ENCODE results near the gene CCSER1. TPM values are rescaled to one million over a fixed set of nuclear protein-coding genes. Genes with fewer than 3 reads are reported as not detected.

The CCSER1 gene
- total RNA-seq, 1 donor from 2014 or later, result 1.4 TPM

- TF ChIP-seq CTCF (IDR thresholded peaks at IDR 0.05; ENCODE audit: insufficient read depth, low read length, poor library complexity, severe bottlenecking), result no peak
- H3K4me3 ChIP-seq (ENCODE audit: low read depth, low read length), result no peak overlapping the region
- no peak for DNase-seq (ENCODE audit: low read depth)
- no peaks in the 10 kb centered on the region for H3K36me3 ChIP-seq (ENCODE audit: control insufficient read depth, insufficient read depth, low read length)
- H3K27me3 ChIP-seq (ENCODE audit: control insufficient read depth, insufficient read depth, low read length), result no peaks in the 10 kb centered on the region
Measured at GRCh38 chr4:91099666-91100065, 972.5 kb downstream of the CCSER1 start.

- no peak for TF ChIP-seq CTCF (IDR thresholded peaks at IDR 0.05; ENCODE audit: insufficient read depth, low read length, poor library complexity, severe bottlenecking)
- Histone ChIP-seq H3K27me3 (ENCODE audit: control insufficient read depth, insufficient read depth, low read length) (no peaks in the 10 kb centered on the region), H3K4me3 (ENCODE audit: low read depth, low read length) (no peak overlapping the region), H3K36me3 (ENCODE audit: control insufficient read depth, insufficient read depth, low read length) (no peaks in the 10 kb centered on the region)
- DNase-seq (ENCODE audit: low read depth), result no peak
Measured at GRCh38 chr4:91108751-91109150, 981.6 kb downstream of the CCSER1 start.

- TF ChIP-seq CTCF (IDR thresholded peaks at IDR 0.05; ENCODE audit: insufficient read depth, low read length, poor library complexity, severe bottlenecking), result no peak
- Histone ChIP-seq H3K36me3 (ENCODE audit: control insufficient read depth, insufficient read depth, low read length) (no peaks in the 10 kb centered on the region), H3K27me3 (ENCODE audit: control insufficient read depth, insufficient read depth, low read length) (no peaks in the 10 kb centered on the region), H3K4me3 (ENCODE audit: low read depth, low read length) (no peak overlapping the region)
- no peak for DNase-seq (ENCODE audit: low read depth)
Measured at GRCh38 chr4:91111556-91111955, 984.4 kb downstream of the CCSER1 start.

GRCh38 chr4:91113130-91113706 is 986.0 kb downstream of the CCSER1 start:
- Histone ChIP-seq H3K4me3 (ENCODE audit: low read depth, low read length) (no peak overlapping the region), H3K27me3 (ENCODE audit: control insufficient read depth, insufficient read depth, low read length) (no peaks in the 10 kb centered on the region), H3K36me3 (ENCODE audit: control insufficient read depth, insufficient read depth, low read length) (no peaks in the 10 kb centered on the region)
- TF ChIP-seq CTCF (IDR thresholded peaks at IDR 0.05; ENCODE audit: insufficient read depth, low read length, poor library complexity, severe bottlenecking), result peak; percentile 67
- DNase-seq (ENCODE audit: low read depth), result no peak

- no peak for TF ChIP-seq CTCF (IDR thresholded peaks at IDR 0.05; ENCODE audit: insufficient read depth, low read length, poor library complexity, severe bottlenecking)
- H3K4me3 ChIP-seq (ENCODE audit: low read depth, low read length), result no peak overlapping the region
Measured at GRCh38 chr4:91114386-91114785, 987.2 kb downstream of the CCSER1 start.

GRCh38 chr4:91116861-91117260 is 989.7 kb downstream of the CCSER1 start:
- no peak overlapping the region for H3K4me3 ChIP-seq (ENCODE audit: low read depth, low read length)
- no peaks in the 10 kb centered on the region for H3K36me3 ChIP-seq (ENCODE audit: control insufficient read depth, insufficient read depth, low read length)
- DNase-seq (ENCODE audit: low read depth), result no peak
- no peaks in the 10 kb centered on the region for H3K27me3 ChIP-seq (ENCODE audit: control insufficient read depth, insufficient read depth, low read length)
- TF ChIP-seq CTCF (IDR thresholded peaks at IDR 0.05; ENCODE audit: insufficient read depth, low read length, poor library complexity, severe bottlenecking), result peak; percentile 41

More at GRCh38 chr4:91114386-91114785, 987.2 kb downstream of the CCSER1 start:
- no peaks in the 10 kb centered on the region for H3K36me3 ChIP-seq (ENCODE audit: control insufficient read depth, insufficient read depth, low read length)
- no peaks in the 10 kb centered on the region for H3K27me3 ChIP-seq (ENCODE audit: control insufficient read depth, insufficient read depth, low read length)
- DNase-seq (ENCODE audit: low read depth), result no peak

All from kidney epithelial cell (primary cell).